GM18951 (cell line): ENCODE data around the gene ZFP1.

Source experiments
- POLR2A ChIP-seq: IDR thresholded peaks from 4 replicates; pipeline ENCODE4 v1.6.1; 2011; ENCODE audit warnings: mild to moderate bottlenecking; ENCODE audit not compliant: insufficient read length, insufficient read depth; ENCODE audit errors: extremely low read depth
- in situ Hi-C: fragments of 300-500 bp; cut with MboI; formaldehyde crosslinking; loops from one replicate; pipeline ENCODE4 v1.12.0; 2022; ENCODE audit warnings: low sequenced_read_pairs, mixed read lengths, inconsistent platforms; ENCODE audit not compliant: unreplicated experiment

The ZFP1 gene

GRCh38 chr16:75139498-75139897 lies 8.8 kb upstream of the ZFP1 start:
- in situ Hi-C loops, result no loop called here
- no peak for TF ChIP-seq POLR2A

GRCh38 chr16:75143941-75144340 lies 4.4 kb upstream of the ZFP1 start:
- TF ChIP-seq POLR2A, result no peak
- in situ Hi-C loops, result no loop called here

GRCh38 chr16:75147968-75148310 lies 385 bp upstream of the ZFP1 start:
- no peak for TF ChIP-seq POLR2A
- in situ Hi-C loops, result no loop called here

GRCh38 chr16:75151798-75152197 lies 3.5 kb downstream of the ZFP1 start:
- in situ Hi-C loops, result no loop called here
- no peak for TF ChIP-seq POLR2A

GRCh38 chr16:75152635-75153034 lies 4.3 kb downstream of the ZFP1 start:
- TF ChIP-seq POLR2A, result no peak
- in situ Hi-C loops, result no loop called here

- no peak for TF ChIP-seq POLR2A
- in situ Hi-C loops, result no loop called here
Measured at GRCh38 chr16:75160386-75160785, 12.1 kb downstream of the ZFP1 start.

GRCh38 chr16:75169899-75170405 lies 21.6 kb downstream of the ZFP1 start:
- in situ Hi-C loops, result no loop called here
- TF ChIP-seq POLR2A, result no peak

GRCh38 chr16:75172578-75172977 lies 24.3 kb downstream of the ZFP1 start:
- in situ Hi-C loops, result no loop called here
- TF ChIP-seq POLR2A, result no peak

GRCh38 chr16:75175074-75175473 lies 26.8 kb downstream of the ZFP1 start:
- no peak for TF ChIP-seq POLR2A
- in situ Hi-C loops, result loop anchor here (25.0 kb wide), 1 partner anchor 587 kb away; no protein-coding TSS in a partner anchor

GRCh38 chr16:75176926-75177325 lies 28.6 kb downstream of the ZFP1 start:
- in situ Hi-C loops, result loop anchor here (25.0 kb wide), 1 partner anchor 585 kb away; no protein-coding TSS in a partner anchor

GRCh38 chr16:75179208-75179607 lies 30.9 kb downstream of the ZFP1 start:
- TF ChIP-seq POLR2A, result no peak
- in situ Hi-C loops, result loop anchor here (25.0 kb wide), 1 partner anchor 583 kb away; no protein-coding TSS in a partner anchor

More at GRCh38 chr16:75176926-75177325, 28.6 kb downstream of the ZFP1 start:
- TF ChIP-seq POLR2A, result no peak

- no peak for TF ChIP-seq POLR2A
- in situ Hi-C loops, result loop anchor here (25.0 kb wide), 1 partner anchor 581 kb away; no protein-coding TSS in a partner anchor
Measured at GRCh38 chr16:75181630-75182029, 33.3 kb downstream of the ZFP1 start.

- in situ Hi-C loops, result loop anchor here (25.0 kb wide), 1 partner anchor 573 kb away; no protein-coding TSS in a partner anchor
- no peak for TF ChIP-seq POLR2A
Measured at GRCh38 chr16:75188832-75189477, 40.6 kb downstream of the ZFP1 start.

- no peak for TF ChIP-seq POLR2A
- in situ Hi-C loops, result loop anchor here (25.0 kb wide), 1 partner anchor 573 kb away; no protein-coding TSS in a partner anchor
Measured at GRCh38 chr16:75189638-75190245, 41.4 kb downstream of the ZFP1 start.

- no peak for TF ChIP-seq POLR2A
- in situ Hi-C loops, result loop anchor here (25.0 kb wide), 1 partner anchor 570 kb away; no protein-coding TSS in a partner anchor
Measured at GRCh38 chr16:75192606-75193264, 44.4 kb downstream of the ZFP1 start.
